ENCODE data around the gene GHRHR. TPM values are rescaled to one million over a fixed set of nuclear protein-coding genes. Genes with fewer than 3 reads are reported as not detected.
A peak's percentile ranks its signal among the peaks of the same experiment; 100 is the strongest.

GHRHR gene
- total RNA-seq, 2 donors from 2014 or later: 4.4 TPM; not detected in 1

DNA sequence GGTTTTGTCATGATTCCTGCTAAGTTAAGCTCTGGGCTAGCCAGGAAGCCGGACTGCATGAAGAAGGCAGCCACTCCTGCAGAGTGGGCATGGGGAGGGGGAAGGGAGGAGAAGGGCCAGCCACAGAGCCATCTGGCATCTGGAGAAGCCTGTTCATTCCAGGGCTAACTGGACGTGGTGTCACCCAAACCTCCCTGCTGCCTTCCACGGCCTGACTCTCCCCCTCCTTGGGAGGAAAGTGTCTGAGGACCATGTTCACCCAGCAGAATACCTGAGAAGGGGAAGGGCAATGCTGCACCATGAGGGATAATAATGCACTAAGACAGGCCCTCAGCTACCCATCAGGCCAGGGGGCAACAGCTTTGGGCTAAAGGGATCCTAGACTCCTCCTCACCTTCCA lies 36.7 kb upstream of the GHRHR start:
- 85% methylated on average over 3 of the region's 3 CpGs for WGBS

DNA sequence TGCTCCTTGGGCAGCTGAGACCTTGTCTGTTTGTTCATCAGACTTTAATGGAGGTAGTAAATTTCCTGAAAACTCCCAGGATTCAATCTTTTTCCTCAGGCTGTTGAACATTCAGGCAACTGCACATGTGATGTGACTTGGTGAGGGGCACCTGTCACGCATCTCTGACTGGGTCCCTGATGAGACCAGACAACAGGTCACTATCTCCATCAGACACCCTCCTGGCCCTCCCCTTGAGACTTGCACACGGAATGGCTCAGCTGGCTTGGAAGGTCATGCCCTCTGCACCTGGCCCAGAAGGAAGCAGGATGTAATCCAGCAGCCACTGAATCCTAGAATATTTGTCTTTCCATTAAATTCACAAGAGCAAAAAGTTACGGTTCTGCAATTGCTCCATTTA lies 36.2 kb upstream of the GHRHR start:
- intact Hi-C loops (cut with DNase I): no loop called here
- Histone ChIP-seq H3K27ac (no peak overlapping the region), H3K27me3 (replicated peaks; ENCODE audit: insufficient read depth) (no peaks in the 10 kb centered on the region), H3K36me3 (no peaks in the 10 kb centered on the region), H3K4me3 (no peak overlapping the region), H3K4me1 (replicated peaks) (no peaks in the 10 kb centered on the region), H3K9me3 (no peaks in the 10 kb centered on the region)
- 83% methylated on average over 3 of the region's 3 CpGs for WGBS
- no peak for DNase-seq (ENCODE audit: low spot score)
- TF ChIP-seq, protein P1, sequence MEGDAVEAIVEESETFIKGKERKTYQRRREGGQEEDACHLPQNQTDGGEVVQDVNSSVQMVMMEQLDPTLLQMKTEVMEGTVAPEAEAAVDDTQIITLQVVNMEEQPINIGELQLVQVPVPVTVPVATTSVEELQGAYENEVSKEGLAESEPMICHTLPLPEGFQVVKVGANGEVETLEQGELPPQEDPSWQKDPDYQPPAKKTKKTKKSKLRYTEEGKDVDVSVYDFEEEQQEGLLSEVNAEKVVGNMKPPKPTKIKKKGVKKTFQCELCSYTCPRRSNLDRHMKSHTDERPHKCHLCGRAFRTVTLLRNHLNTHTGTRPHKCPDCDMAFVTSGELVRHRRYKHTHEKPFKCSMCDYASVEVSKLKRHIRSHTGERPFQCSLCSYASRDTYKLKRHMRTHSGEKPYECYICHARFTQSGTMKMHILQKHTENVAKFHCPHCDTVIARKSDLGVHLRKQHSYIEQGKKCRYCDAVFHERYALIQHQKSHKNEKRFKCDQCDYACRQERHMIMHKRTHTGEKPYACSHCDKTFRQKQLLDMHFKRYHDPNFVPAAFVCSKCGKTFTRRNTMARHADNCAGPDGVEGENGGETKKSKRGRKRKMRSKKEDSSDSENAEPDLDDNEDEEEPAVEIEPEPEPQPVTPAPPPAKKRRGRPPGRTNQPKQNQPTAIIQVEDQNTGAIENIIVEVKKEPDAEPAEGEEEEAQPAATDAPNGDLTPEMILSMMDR (IDR thresholded peaks at IDR 0.05): no peak
- no peak for TF ChIP-seq POLR2AphosphoS5 (IDR thresholded peaks at IDR 0.05)
- TF ChIP-seq POLR2A (IDR thresholded peaks at IDR 0.05): no peak

More for the DNA sequence above, 36.7 kb upstream of the GHRHR start:
- Histone ChIP-seq H3K4me1 (replicated peaks) (no peaks in the 10 kb centered on the region), H3K36me3 (no peaks in the 10 kb centered on the region), H3K4me3 (no peak overlapping the region), H3K9me3 (no peaks in the 10 kb centered on the region), H3K27ac (no peak overlapping the region), H3K27me3 (replicated peaks; ENCODE audit: insufficient read depth) (no peaks in the 10 kb centered on the region)
- no peak for TF ChIP-seq POLR2A (IDR thresholded peaks at IDR 0.05)
- TF ChIP-seq, protein P1 (IDR thresholded peaks at IDR 0.05): no peak
- DNase-seq (ENCODE audit: low spot score): peak; percentile 3
- intact Hi-C loops (cut with DNase I): no loop called here

DNA sequence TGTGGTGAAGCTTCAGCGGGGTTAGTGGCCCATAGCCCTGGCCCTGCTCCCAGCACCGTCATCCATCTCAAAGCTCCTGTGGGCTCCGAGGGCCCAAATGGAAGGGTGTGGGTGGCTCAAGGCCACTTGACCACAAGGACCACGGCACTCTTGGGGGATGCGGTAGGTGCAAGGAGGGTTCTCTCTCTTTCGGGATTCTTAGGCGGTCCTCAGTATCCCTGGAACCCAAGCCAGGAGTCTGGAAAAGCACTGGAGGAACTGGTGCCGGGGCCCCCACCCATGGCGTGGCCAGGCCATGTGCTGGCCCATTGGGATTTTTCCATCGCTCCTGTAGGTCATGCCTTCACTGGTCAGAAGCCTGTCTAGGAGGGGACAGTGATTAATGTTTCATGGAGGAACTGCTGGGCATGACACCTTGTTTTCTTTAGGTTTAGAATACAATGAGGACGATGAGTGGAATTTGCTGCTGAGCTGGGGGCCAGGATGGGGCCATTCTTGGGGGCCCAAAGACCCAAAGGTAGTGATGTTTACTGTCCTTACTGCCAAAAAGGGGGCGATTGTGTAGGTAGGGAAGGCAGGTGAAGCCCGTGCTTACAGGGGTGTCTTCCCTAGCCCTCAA lies 35.4 kb upstream of the GHRHR start:
- intact Hi-C loops (cut with DNase I): no loop called here
- no peak for TF ChIP-seq POLR2A (IDR thresholded peaks at IDR 0.05)
- TF ChIP-seq, protein P1 (IDR thresholded peaks at IDR 0.05): no peak
- TF ChIP-seq POLR2AphosphoS5 (IDR thresholded peaks at IDR 0.05): no peak
- no peak for DNase-seq (ENCODE audit: low spot score)
- WGBS: 98% methylated on average over 9 of the region's 13 CpGs
- Histone ChIP-seq H3K4me3 (no peak overlapping the region), H3K4me1 (replicated peaks) (no peaks in the 10 kb centered on the region), H3K27ac (no peak overlapping the region), H3K27me3 (replicated peaks; ENCODE audit: insufficient read depth) (no peaks in the 10 kb centered on the region), H3K36me3 (no peaks in the 10 kb centered on the region), H3K9me3 (no peaks in the 10 kb centered on the region)

DNA sequence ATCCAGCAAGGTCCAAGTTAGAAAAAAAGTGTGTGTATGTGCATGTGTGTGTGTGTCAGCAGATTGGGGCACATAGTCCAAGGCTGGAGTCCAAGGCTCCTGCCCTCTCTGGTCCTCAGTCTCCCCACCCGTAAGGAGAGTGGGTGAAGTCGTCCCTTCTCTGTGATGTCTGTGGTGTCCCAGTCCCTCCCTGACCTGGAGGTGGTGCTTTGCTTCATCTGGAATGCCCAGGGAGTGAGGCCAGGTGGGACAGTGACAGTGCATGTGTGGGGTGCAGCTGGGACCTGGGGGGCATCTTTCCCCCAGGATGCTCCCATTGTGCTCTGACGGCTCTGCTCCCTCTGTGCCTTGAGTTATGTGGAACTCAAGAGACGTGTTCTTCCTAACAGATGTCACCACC lies 34.1 kb upstream of the GHRHR start:
- H3K4me3 ChIP-seq: no peak overlapping the region
- no peak overlapping the region for H3K27ac ChIP-seq
- 84% methylated on average over 4 of the region's 4 CpGs for WGBS
- intact Hi-C loops (cut with DNase I): no loop called here
- TF ChIP-seq POLR2A (IDR thresholded peaks at IDR 0.05): no peak
- TF ChIP-seq, protein P1 (IDR thresholded peaks at IDR 0.05): no peak
- no peak for TF ChIP-seq POLR2AphosphoS5 (IDR thresholded peaks at IDR 0.05)
- no peaks in the 10 kb centered on the region for H3K4me1 ChIP-seq (replicated peaks)
- DNase-seq (ENCODE audit: low spot score): no peak
- no peaks in the 10 kb centered on the region for H3K9me3 ChIP-seq
- H3K27me3 ChIP-seq (replicated peaks; ENCODE audit: insufficient read depth): no peaks in the 10 kb centered on the region
- H3K36me3 ChIP-seq: no peaks in the 10 kb centered on the region

DNA sequence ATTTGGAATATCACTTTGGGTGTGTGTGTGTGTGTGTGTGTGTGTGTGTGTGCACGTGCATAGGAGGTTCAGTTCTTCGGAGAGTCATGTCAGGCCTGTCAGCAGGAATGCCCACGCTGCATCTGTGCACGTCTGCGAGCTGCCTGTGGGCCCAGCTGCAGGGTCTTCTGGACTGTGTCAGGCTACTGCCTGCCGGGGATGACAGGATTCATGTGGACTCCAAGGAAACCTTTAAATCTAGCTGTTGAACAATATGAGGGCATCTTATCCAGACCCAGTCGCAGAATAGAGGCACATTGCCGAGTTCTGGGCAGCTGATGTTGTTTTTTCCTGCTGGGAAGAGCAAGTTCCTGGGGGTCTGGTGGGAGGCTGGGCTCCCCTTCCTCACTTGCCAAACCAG lies 33.1 kb upstream of the GHRHR start:
- H3K9me3 ChIP-seq: no peaks in the 10 kb centered on the region
- H3K27ac ChIP-seq: no peak overlapping the region
- H3K27me3 ChIP-seq (replicated peaks; ENCODE audit: insufficient read depth): no peaks in the 10 kb centered on the region
- TF ChIP-seq POLR2AphosphoS5 (IDR thresholded peaks at IDR 0.05) (no peak), POLR2A (IDR thresholded peaks at IDR 0.05) (no peak)
- TF ChIP-seq, protein P1 (IDR thresholded peaks at IDR 0.05): no peak
- H3K36me3 ChIP-seq: no peaks in the 10 kb centered on the region
- H3K4me1 ChIP-seq (replicated peaks): no peaks in the 10 kb centered on the region
- DNase-seq (ENCODE audit: low spot score): no peak
- H3K4me3 ChIP-seq: no peak overlapping the region
- WGBS: 81% methylated on average over 8 of the region's 8 CpGs
- intact Hi-C loops (cut with DNase I): no loop called here
